ENCODE results near the gene CALN1.

DNA sequence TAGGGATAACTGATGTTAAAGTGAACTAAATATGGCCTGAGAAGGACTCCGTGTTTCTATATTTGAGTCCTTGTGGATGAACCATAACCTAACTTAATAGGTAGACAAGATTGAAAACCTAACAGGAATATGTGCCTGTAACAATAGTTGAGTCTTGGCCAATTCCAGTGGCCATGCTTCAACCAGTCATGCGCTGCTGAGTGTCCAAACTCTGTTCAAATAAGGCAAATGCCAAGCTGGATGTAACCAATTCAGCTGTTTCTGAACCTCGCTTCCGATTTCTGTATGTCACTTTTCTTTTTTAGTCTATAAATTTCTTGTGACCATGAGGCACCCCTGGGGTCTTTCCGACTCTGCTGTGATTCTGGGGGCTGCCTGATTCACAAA is 672.0 kb downstream of the CALN1 start:
- TF ChIP-seq GATA2 (IDR thresholded peaks at IDR 0.05; ENCODE audit: low read depth, low read length): no peak
- no peak for TF ChIP-seq GATA3 (IDR thresholded peaks at IDR 0.05; ENCODE audit: low read depth, low read length)

Measured in SH-SY5Y (cell line).